Endothelial cell of umbilical vein (primary cell): ENCODE results near the gene CNTN2. TPM values are rescaled to one million over a fixed set of nuclear protein-coding genes. Genes with fewer than 3 reads are reported as not detected.

ENCODE experiments used
- BruUV-seq: library from RNA; stranded (reverse); fragments of 400-500 nt; replicated peaks from 2 replicates; lab custom pipeline; 2021; lab: Mats Ljungman, UMichigan
- CTCF ChIA-PET: fragments of 300-600, 350-600 bp; sonication (Branson Sonifier 250); formaldehyde crosslinking; loops from one replicate; lab custom pipeline; 2021; ENCODE audit warnings: antibody characterized with exemption, inconsistent platforms; lab: Charles Lee
- POLR2A ChIA-PET: fragments of 300-600, 350-600 bp; sonication (Branson Sonifier 250); formaldehyde crosslinking; loops from one replicate; lab custom pipeline; 2021; ENCODE audit warnings: antibody characterized with exemption, inconsistent platforms; lab: Charles Lee
- DNase-seq: peaks from one replicate; pipeline ENCODE4 v3.0.0-alpha.2; 2011; ENCODE audit warnings: low read depth, low spot score
- FAIRE-seq: peaks from 2 replicates; lab custom pipeline; 2011; peaks lifted over from hg19 to GRCh38; lab: Jason Lieb, UNC
- H2AFZ ChIP-seq: 2 replicates; pipeline ENCODE4 v1.6.0; 2012; ENCODE audit warnings: low read depth, low read length, control low read depth, inconsistent platforms
- H3K27ac ChIP-seq: 2 replicates; pipeline ENCODE4 v1.5.1; 2011; ENCODE audit warnings: low read depth, mild to moderate bottlenecking, control low read depth, low read length, moderate library complexity; ENCODE audit not compliant: insufficient read depth
- H3K27me3 ChIP-seq, 2 experiments: 2 replicates each; pipeline versions ENCODE4 v1.6.0 to v1.6.1; 2011; ENCODE audit warnings: low read length in 2 of 2, mixed read lengths in 1 of 2; ENCODE audit not compliant: control insufficient read depth in 2 of 2, insufficient read depth in 2 of 2
- H3K36me3 ChIP-seq, 2 experiments: 2 replicates in 1 of 2; 3 replicates in 1 of 2; pipeline ENCODE4 v1.5.1; 2011; ENCODE audit warnings: low read length in 2 of 2, mild to moderate bottlenecking in 1 of 2, moderate library complexity in 1 of 2; ENCODE audit not compliant: control insufficient read depth in 2 of 2, insufficient read depth in 2 of 2; ENCODE audit errors: extremely low read depth in 1 of 2
- H3K4me1 ChIP-seq: 3 replicates; pipeline ENCODE4 v1.5.1; 2011; ENCODE audit warnings: mild to moderate bottlenecking, low read length; ENCODE audit not compliant: control insufficient read depth, insufficient read depth; ENCODE audit errors: extremely low read depth
- H3K4me2 ChIP-seq: 2 replicates; pipeline ENCODE4 v1.6.1; 2011; ENCODE audit warnings: low read length, control low read depth, mixed read lengths; ENCODE audit not compliant: insufficient read depth
- H3K4me3 ChIP-seq, 3 experiments: fragments of 200-600 bp in 1 of 3; sonication (generic), shearing (Covaris generic) in 1 of 3; replicated peaks in 1 of 3; 2 replicates each; pipeline ENCODE4 v1.5.1; 2011 to 2016; ENCODE audit warnings: control low read depth in 3 of 3, low read length in 3 of 3, mild to moderate bottlenecking in 2 of 3, inconsistent platforms in 1 of 3, low read depth in 1 of 3, moderate library complexity in 1 of 3; ENCODE audit not compliant: insufficient read depth in 1 of 3
- H3K79me2 ChIP-seq: 2 replicates; pipeline ENCODE4 v1.6.0; 2012; ENCODE audit warnings: low read length, inconsistent platforms; ENCODE audit not compliant: control insufficient read depth, insufficient read depth
- H3K9ac ChIP-seq: replicated peaks from 2 replicates; pipeline ENCODE3; 2011; ENCODE audit warnings: low read length, control low read depth; ENCODE audit not compliant: insufficient read depth; ENCODE audit errors: extremely low read depth
- H3K9me1 ChIP-seq: replicated peaks from 3 replicates; pipeline ENCODE4 v1.6.0; 2011; ENCODE audit warnings: mild to moderate bottlenecking, low read length; ENCODE audit not compliant: control insufficient read depth, insufficient read depth; ENCODE audit errors: extremely low read depth
- H3K9me3 ChIP-seq: replicated peaks from 2 replicates; pipeline ENCODE4 v1.5.1; 2012; ENCODE audit warnings: low read length, inconsistent platforms; ENCODE audit not compliant: control insufficient read depth, insufficient read depth
- H4K20me1 ChIP-seq: replicated peaks from 2 replicates; pipeline ENCODE3; 2011; ENCODE audit warnings: mild to moderate bottlenecking, low read length; ENCODE audit not compliant: control insufficient read depth, insufficient read depth; ENCODE audit errors: extremely low read depth
- EZH2 ChIP-seq: IDR thresholded peaks from 2 replicates; pipeline ENCODE4 v1.6.1; 2012; ENCODE audit warnings: borderline replicate concordance, low read depth, mild to moderate bottlenecking, moderate library complexity, low read length, inconsistent platforms; ENCODE audit not compliant: severe bottlenecking
- GATA2 ChIP-seq: IDR thresholded peaks from 2 replicates; pipeline ENCODE4 v1.7.0; 2011; ENCODE audit warnings: low read depth, mild to moderate bottlenecking, moderate library complexity, mixed read lengths, low read length; ENCODE audit not compliant: insufficient read length, insufficient read depth
- MYC ChIP-seq: IDR thresholded peaks from one replicate; pipeline ENCODE4 v1.6.1; 2011; ENCODE audit warnings: mild to moderate bottlenecking, low read depth, low read length
- POLR2AphosphoS5 ChIP-seq: IDR thresholded peaks from 2 replicates; pipeline ENCODE4 v1.6.1; 2012; ENCODE audit warnings: low read depth, mild to moderate bottlenecking, control low read depth, low read length, moderate library complexity; ENCODE audit not compliant: insufficient read depth
- dilution Hi-C: fragments of 300-500 bp; cut with MboI; formaldehyde crosslinking; loops from one replicate; pipeline ENCODE4 v1.15.0; 2019; ENCODE audit warnings: low sequenced_read_pairs; ENCODE audit not compliant: extremely low pct_ligation_motif_present
- intact Hi-C: fragments of 100-400 bp; cut with micrococcal nuclease; formaldehyde crosslinking; loops from one replicate; pipeline ENCODE4 v1.10.0; 2022
- polyA plus RNA-seq, 4 experiments: library from polyadenylated mRNA; depleted of rRNA in 3 of 4; stranded (reverse) in 3 of 4; unstranded in 1 of 4; fragments of >200 nt; gene quantifications; 2 replicates each; pipeline versions ENCODE4 v1.2.1 to v1.2.3, GENCODE V29; 2011 to 2012; ENCODE audit warnings: missing spikeins in 1 of 4
- total RNA-seq: library from RNA; stranded (reverse); gene quantifications from 2 replicates; pipeline ENCODE4 v1.2.3, GENCODE V29; 2021

The CNTN2 gene
- total and polyA plus RNA-seq, 2 donors (not counting 3 experiments of a cell fraction or from before 2014, with no cell fraction given), result not detected

DNA sequence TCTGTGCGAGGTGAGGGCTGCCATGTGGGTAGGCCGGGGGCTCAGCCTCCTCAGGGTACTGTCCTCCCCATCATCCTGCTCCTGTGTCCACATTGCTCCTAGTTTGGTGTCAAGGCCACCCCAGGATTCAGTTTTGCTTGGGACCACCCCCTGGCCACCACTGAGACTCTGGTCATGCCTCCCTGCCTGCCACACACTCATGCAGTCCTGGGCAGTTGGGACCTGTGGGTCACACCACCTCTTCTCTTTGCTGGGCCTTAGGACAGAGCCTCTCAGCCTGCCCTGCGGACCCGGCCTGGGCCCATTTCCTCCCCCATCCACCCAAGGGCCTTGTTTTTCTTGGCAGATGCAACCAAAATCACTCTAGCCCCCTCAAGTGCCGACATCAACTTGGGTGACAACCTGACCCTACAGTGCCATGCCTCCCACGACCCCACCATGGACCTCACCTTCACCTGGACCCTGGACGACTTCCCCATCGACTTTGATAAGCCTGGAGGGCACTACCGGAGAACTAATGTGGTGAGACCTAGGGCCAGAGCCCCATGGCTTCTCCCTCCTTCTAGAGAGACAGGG, 21.8 kb downstream of the CNTN2 start:
- Histone ChIP-seq H3K27ac (no peak overlapping the region), H3K4me2 (no peak overlapping the region), H3K27me3 (peaks cover 0 to 2% of the 10 kb centered on the region in 2 experiments), H3K9ac (no peak overlapping the region), H3K36me3 (no peaks in the 10 kb centered on the region), H3K9me3 (no peaks in the 10 kb centered on the region), H4K20me1 (no peaks in the 10 kb centered on the region), H3K4me3 (no peak overlapping the region), H2AFZ (no peak overlapping the region), H3K9me1 (no peaks in the 10 kb centered on the region), H3K4me1 (no peaks in the 10 kb centered on the region), H3K79me2 (no peaks in the 10 kb centered on the region)
- dilution Hi-C loops, result no loop called here
- no peak for FAIRE-seq
- BruUV-seq, result no TSS peak
- POLR2A ChIA-PET, result no interaction called here
- no peak for DNase-seq
- CTCF ChIA-PET, result interaction anchor here (2.4 kb wide), 1 partner anchor 191 kb away, joined by 19 read pairs; no protein-coding TSS in a partner anchor
- no peak for TF ChIP-seq GATA2
- TF ChIP-seq EZH2, result no peak
- TF ChIP-seq POLR2AphosphoS5, result no peak
- no peak for TF ChIP-seq MYC
- intact Hi-C loops, result no loop called here

DNA sequence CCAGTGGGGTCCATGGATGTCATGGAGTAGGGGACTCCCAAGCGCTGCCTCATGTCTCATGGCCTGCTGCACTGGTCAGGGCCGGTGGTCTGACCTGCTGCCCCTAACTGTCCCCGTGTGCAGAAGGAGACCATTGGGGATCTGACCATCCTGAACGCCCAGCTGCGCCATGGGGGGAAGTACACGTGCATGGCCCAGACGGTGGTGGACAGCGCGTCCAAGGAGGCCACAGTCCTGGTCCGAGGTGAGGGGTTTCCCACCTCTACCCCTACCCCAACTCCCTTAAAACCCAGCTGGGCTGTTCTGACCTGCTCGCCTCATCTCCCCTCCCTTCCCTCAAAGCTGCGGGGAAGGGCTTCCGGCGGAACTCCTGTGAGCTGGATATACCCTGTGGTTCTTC, 22.7 kb downstream of the CNTN2 start:
- BruUV-seq, result no TSS peak
- no peaks in the 10 kb centered on the region for H3K4me1 ChIP-seq
- no peak overlapping the region for H2AFZ ChIP-seq
- intact Hi-C loops (no loop called here), dilution Hi-C loops (no loop called here)
- no peak overlapping the region for H3K27ac ChIP-seq
- H3K9ac ChIP-seq, result no peak overlapping the region
- TF ChIP-seq POLR2AphosphoS5 (no peak), GATA2 (no peak)
- H3K4me2 ChIP-seq, result no peak overlapping the region
- ChIA-PET CTCF (interaction anchor here (0.9 to 2.2 kb wide), 2 partner anchors 77 to 191 kb away, joined by 3 to 9 read pairs; no protein-coding TSS in a partner anchor), POLR2A (no interaction called here)
- H3K9me1 ChIP-seq, result no peaks in the 10 kb centered on the region
- H3K79me2 ChIP-seq, result no peaks in the 10 kb centered on the region
- FAIRE-seq, result no peak
- H3K36me3 ChIP-seq, result no peaks in the 10 kb centered on the region
- no peaks in the 10 kb centered on the region for H3K9me3 ChIP-seq
- DNase-seq, result no peak
- peaks cover 0 to 2% of the 10 kb centered on the region in 2 experiments for H3K27me3 ChIP-seq
- no peak overlapping the region for H3K4me3 ChIP-seq
- no peaks in the 10 kb centered on the region for H4K20me1 ChIP-seq
